Karpas-422 (cell line): ENCODE measurements around the gene LYVE1. TPM values are rescaled to one million over a fixed set of nuclear protein-coding genes. Genes with fewer than 3 reads are reported as not detected.
"Not testable (repeated sequence)": the region's sequence is repeated elsewhere in the genome, so short reads cannot be mapped to it uniquely, and the experiment has no call there.

Experiments
- DNase-seq: peaks from one replicate; pipeline ENCODE4 v3.0.0-alpha.2; 2015
- H2AFZ ChIP-seq: fragments of 200-600 bp; sonication (generic); 2 replicates; pipeline ENCODE4 v1.6.1; 2014; ENCODE audit warnings: antibody characterized with exemption, low read length, mixed read lengths
- H3K27ac ChIP-seq: fragments of 200-600 bp; sonication (generic); 2 replicates; pipeline ENCODE4 v1.5.1; 2014; ENCODE audit warnings: mild to moderate bottlenecking, low read length, moderate library complexity
- H3K27me3 ChIP-seq: fragments of 200-600 bp; sonication (generic); 2 replicates; pipeline ENCODE4 v1.6.1; 2014; ENCODE audit warnings: low read length, mixed read lengths
- H3K36me3 ChIP-seq: fragments of 200-600 bp; sonication (generic); 2 replicates; pipeline ENCODE4 v1.6.1; 2014; ENCODE audit warnings: low read length, mixed read lengths; ENCODE audit not compliant: insufficient read depth
- H3K4me1 ChIP-seq: fragments of 200-600 bp; sonication (generic); 2 replicates; pipeline ENCODE4 v1.6.1; 2014; ENCODE audit warnings: mild to moderate bottlenecking, low read length, mixed read lengths
- H3K4me2 ChIP-seq: fragments of 200-600 bp; sonication (generic); 2 replicates; pipeline ENCODE4 v1.6.1; 2014; ENCODE audit warnings: low read length, low read depth, mild to moderate bottlenecking; ENCODE audit not compliant: poor library complexity, severe bottlenecking
- H3K4me3 ChIP-seq: fragments of 200-600 bp; sonication (generic); 2 replicates; pipeline ENCODE4 v1.5.1; 2014; ENCODE audit warnings: mild to moderate bottlenecking, antibody characterized with exemption, low read length, mixed read lengths
- H3K79me2 ChIP-seq: fragments of 200-600 bp; sonication (generic); 2 replicates; pipeline ENCODE4 v1.6.1; 2014; ENCODE audit warnings: mild to moderate bottlenecking, low read length, mixed read lengths
- H3K9ac ChIP-seq: fragments of 200-600 bp; sonication (generic); 2 replicates; pipeline ENCODE4 v1.6.0; 2014; ENCODE audit warnings: low read length
- H3K9me2 ChIP-seq: fragments of 200-600 bp; sonication (generic), shearing (Covaris generic); replicated peaks from 2 replicates; pipeline ENCODE4 v1.6.0; 2014; ENCODE audit warnings: mild to moderate bottlenecking, low read length, moderate library complexity; ENCODE audit not compliant: insufficient read depth
- H3K9me3 ChIP-seq: fragments of 300-700, 200-600 bp; sonication (generic); 2 replicates; pipeline ENCODE4 v1.6.1; 2014; ENCODE audit warnings: low read length, mixed read lengths
- H4K20me1 ChIP-seq: fragments of 200-600 bp; sonication (generic); 2 replicates; pipeline ENCODE4 v1.6.1; 2014; ENCODE audit warnings: mild to moderate bottlenecking, antibody characterized with exemption, low read length, low read depth; ENCODE audit not compliant: insufficient read depth
- total RNA-seq: library from RNA; depleted of rRNA; stranded (reverse); fragments of >200 nt; shearing (Covaris generic); gene quantifications from 2 replicates; pipeline ENCODE4 v1.2.3, GENCODE V29; 2014; ENCODE audit warnings: low replicate concordance

The LYVE1 gene
- total RNA-seq, 1 experiment from 2014 or later, result not detected

DNA sequence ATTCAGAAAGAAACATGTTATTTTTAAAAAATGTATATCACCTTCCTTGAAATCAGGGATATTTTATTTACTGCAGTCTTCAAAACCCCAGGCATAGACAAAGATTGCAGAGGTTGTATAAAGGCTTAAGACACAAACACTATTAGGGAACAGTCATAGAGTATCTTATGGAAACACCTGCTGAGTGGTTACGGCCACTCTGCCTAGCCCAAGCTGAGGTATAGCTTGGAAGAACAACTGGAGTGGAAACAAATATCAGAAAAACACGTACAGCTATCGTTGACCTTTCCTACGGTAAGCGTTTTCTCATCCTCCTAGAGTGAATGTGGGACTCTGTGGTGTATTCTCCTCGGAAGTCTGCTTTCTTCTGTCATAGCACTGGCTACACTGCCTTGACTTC is 30.4 kb upstream of the LYVE1 start:
- H3K9me2 ChIP-seq, result no peaks in the 10 kb centered on the region
- no peak overlapping the region for H3K27ac ChIP-seq
- no peaks in the 10 kb centered on the region for H3K79me2 ChIP-seq
- H3K4me1 ChIP-seq, result no peaks in the 10 kb centered on the region
- H3K4me3 ChIP-seq, result no peak overlapping the region
- no peaks in the 10 kb centered on the region for H3K9me3 ChIP-seq
- H3K36me3 ChIP-seq, result no peaks in the 10 kb centered on the region
- DNase-seq, result no peak
- H4K20me1 ChIP-seq, result no peaks in the 10 kb centered on the region
- H3K9ac ChIP-seq, result no peak overlapping the region
- H2AFZ ChIP-seq, result no peak overlapping the region
- H3K27me3 ChIP-seq, result 0 out of 2 replicates have a peak, but pooled peaks cover 2% of the 10 kb centered on the region
- H3K4me2 ChIP-seq, result no peak overlapping the region

DNA sequence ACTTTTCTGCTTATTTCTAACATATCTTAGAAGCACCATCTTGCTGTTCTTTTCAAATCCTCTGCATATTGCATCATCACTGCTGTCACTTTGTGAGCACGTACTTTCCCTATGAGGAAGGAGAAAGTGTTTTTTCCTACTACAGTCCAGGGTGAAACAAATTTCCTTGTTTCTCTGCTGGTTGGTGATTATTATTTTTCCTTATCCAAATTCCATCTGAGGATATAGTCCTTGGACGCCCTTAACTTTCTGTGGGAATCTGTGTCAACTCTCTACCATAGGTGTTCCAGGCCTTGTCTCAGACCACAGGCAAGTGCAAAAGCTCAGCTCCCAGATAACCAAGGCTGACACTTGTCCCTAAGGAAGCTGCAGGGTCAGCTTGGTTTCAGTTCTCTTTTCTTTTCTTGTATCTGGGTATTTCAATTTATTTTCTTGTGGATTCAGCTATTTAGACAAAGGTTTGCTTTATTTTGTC is 29.4 kb upstream of the LYVE1 start:
- Histone ChIP-seq H3K79me2 (no peaks in the 10 kb centered on the region), H3K27ac (no peak overlapping the region), H3K4me2 (no peak overlapping the region), H4K20me1 (no peaks in the 10 kb centered on the region), H3K9me3 (no peaks in the 10 kb centered on the region), H3K4me3 (no peak overlapping the region), H3K4me1 (no peaks in the 10 kb centered on the region), H3K36me3 (no peaks in the 10 kb centered on the region), H2AFZ (no peak overlapping the region), H3K9ac (no peak overlapping the region), H3K27me3 (0 out of 2 replicates have a peak, but pooled peaks cover 2% of the 10 kb centered on the region), H3K9me2 (no peaks in the 10 kb centered on the region)
- DNase-seq, result no peak

DNA sequence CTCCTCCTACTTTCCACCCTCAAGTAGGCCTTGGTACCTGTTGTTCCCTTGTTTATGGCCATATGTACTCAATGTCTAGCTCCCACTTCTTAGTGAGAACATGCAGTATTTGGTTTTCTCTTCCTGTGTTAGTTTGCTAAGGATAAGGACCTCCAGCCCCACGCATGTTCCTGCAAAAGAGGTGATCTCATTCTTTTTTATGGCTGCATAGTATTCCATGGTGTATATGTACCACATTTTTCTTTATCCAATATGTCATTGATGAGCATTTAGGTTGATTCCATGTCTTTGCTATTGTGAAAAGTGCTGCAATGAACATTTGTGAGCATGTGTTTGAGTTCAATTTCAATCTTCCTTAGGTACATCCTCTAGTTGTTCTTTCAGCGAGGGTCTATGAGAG is 27.4 kb upstream of the LYVE1 start:
- H4K20me1 ChIP-seq, H3K4me1 ChIP-seq, H3K4me3 ChIP-seq, H3K9me2 ChIP-seq, H3K9me3 ChIP-seq, H3K4me2 ChIP-seq, H3K79me2 ChIP-seq, DNase-seq, H3K27ac ChIP-seq, H3K9ac ChIP-seq, H3K36me3 ChIP-seq, H2AFZ ChIP-seq, H3K27me3 ChIP-seq: not testable (repeated sequence)

DNA sequence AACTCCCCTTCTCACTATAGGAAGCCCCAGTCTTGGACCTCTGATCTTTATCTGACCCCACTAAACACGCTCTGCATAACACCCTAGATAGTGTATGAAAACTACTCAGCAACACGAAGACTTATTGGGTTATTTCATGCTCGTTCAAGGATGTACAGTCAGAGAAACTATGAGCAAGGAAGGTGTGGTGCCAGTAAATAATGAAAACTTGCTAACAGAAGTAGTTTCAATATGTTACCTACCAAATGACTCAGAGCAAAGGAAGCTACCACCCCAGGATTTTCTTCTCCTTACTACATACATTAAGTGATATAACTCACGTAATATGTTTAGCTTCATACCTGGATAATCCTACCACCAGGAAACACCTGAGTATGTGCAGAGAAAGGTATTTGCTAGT is 25.9 kb upstream of the LYVE1 start:
- DNase-seq, result no peak
- H3K4me1 ChIP-seq, result no peaks in the 10 kb centered on the region
- no peaks in the 10 kb centered on the region for H3K79me2 ChIP-seq
- H4K20me1 ChIP-seq, result no peaks in the 10 kb centered on the region
- H3K27ac ChIP-seq, result no peak overlapping the region
- no peak overlapping the region for H2AFZ ChIP-seq
- no peaks in the 10 kb centered on the region for H3K36me3 ChIP-seq
- no peak overlapping the region for H3K9ac ChIP-seq
- no peaks in the 10 kb centered on the region for H3K9me2 ChIP-seq
- H3K4me3 ChIP-seq, result no peak overlapping the region
- H3K9me3 ChIP-seq, result no peaks in the 10 kb centered on the region
- H3K4me2 ChIP-seq, result no peak overlapping the region
- H3K27me3 ChIP-seq, result 0 out of 2 replicates have a peak, but pooled peaks cover 2% of the 10 kb centered on the region

DNA sequence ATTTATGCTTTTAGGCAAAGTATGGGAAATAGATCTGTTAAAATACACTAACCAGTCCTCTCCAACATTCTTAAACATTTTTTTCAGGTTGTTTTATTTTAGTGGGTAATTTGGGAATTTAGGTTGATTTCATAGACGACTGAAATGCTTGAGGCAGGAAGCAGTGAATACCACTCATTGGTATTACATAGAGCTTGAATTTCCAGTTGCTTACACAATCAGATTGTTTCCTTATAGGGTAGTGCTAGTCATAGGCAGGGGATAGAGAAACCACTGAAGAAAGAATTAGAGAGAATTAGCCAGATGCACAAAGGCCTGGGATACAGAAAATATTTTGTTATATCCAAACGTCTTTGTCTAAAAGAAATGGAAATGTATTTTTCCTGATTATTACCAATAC is 23.9 kb upstream of the LYVE1 start:
- Histone ChIP-seq H3K4me1 (no peaks in the 10 kb centered on the region), H4K20me1 (no peaks in the 10 kb centered on the region), H3K4me2 (no peak overlapping the region), H3K4me3 (no peak overlapping the region), H3K9ac (no peak overlapping the region), H3K27ac (no peak overlapping the region), H3K9me2 (no peaks in the 10 kb centered on the region), H3K9me3 (no peaks in the 10 kb centered on the region), H3K79me2 (no peaks in the 10 kb centered on the region), H3K36me3 (no peaks in the 10 kb centered on the region), H2AFZ (no peak overlapping the region), H3K27me3 (0 out of 2 replicates have a peak, but pooled peaks cover 2% of the 10 kb centered on the region)
- DNase-seq, result no peak

DNA sequence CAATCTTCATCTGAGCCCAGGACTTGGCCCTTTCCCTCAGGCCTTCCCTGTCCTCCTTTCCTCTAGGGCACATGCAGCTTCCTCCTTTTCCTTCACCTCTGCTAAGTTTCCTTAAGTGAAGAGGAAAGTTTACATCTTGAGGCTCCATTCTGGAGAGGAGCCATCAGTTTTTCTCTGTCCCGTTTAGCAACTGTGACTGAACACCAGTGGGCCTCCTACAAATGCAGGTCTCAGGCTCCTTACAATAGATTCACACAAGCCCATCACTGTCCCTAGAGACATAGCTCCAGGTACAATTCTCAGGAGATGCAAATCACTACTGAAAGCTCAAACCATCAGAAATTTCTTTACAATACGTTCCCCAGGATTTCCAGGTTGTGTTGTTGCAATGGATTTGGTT is 23.3 kb upstream of the LYVE1 start:
- Histone ChIP-seq H3K4me2 (no peak overlapping the region), H3K27me3 (no peaks in the 10 kb centered on the region), H3K79me2 (no peaks in the 10 kb centered on the region), H3K9ac (no peak overlapping the region), H3K4me3 (no peak overlapping the region), H4K20me1 (no peaks in the 10 kb centered on the region), H3K27ac (no peak overlapping the region), H3K36me3 (no peaks in the 10 kb centered on the region), H3K9me3 (no peaks in the 10 kb centered on the region), H3K9me2 (no peaks in the 10 kb centered on the region), H3K4me1 (no peaks in the 10 kb centered on the region), H2AFZ (no peak overlapping the region)
- DNase-seq, result no peak

DNA sequence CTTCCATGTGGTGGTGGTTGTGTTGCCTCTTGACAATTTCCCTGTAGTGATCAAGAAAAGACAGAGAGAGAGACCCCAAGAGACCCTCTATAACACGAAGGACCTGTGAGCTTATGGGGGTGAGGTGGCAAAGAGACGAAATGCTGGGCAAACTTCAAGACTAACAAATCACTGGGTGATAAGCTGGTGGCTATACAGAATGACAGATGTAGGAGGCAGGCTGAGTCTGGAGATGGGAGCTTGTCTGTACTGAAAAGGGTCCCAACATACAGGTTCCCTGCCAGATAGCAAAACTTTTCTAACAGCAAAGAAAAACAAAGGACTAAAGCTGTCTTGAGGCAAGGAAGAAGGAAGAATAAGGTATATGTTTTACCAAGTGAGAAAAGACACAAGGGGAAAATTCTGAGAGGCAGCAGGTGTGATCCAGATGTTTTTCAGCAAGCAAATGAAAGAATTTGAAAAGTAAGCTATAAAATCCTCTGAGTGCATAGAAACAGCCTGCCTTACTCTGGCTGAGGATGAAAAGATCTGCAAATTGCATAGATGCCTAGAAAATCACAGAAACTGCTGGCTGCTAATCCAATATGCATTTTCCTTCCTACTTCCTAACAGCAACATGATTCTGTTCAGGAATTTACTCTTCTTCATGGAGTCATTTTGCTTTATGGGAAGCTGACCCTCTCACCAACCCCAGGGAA is 21.9 kb upstream of the LYVE1 start:
- Histone ChIP-seq H3K27me3 (no peaks in the 10 kb centered on the region), H3K9me3 (no peaks in the 10 kb centered on the region), H3K4me3 (no peak overlapping the region), H3K4me2 (no peak overlapping the region), H3K4me1 (no peaks in the 10 kb centered on the region), H2AFZ (no peak overlapping the region), H3K9me2 (no peaks in the 10 kb centered on the region), H3K79me2 (no peaks in the 10 kb centered on the region), H3K27ac (no peak overlapping the region), H4K20me1 (no peaks in the 10 kb centered on the region), H3K36me3 (no peaks in the 10 kb centered on the region), H3K9ac (no peak overlapping the region)
- no peak for DNase-seq

DNA sequence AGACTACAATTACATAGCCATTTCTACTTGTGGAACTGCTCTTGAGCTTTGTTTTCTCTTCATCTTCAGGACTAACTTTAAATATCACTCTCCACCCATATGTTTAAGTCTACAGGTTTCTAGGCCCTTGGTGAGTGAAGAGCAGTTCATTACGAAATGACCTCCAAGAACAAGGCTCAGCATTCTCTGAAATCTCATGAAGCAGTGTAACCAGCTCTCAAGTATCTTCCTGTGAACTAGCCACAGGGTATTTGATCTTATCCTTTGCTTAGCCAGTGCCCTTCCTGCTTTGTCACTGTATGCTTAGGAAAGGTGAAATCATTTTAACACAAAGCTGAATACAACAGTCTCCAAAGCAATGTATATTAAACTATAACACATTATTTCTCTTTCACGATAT is 20.4 kb upstream of the LYVE1 start:
- DNase-seq, result no peak
- H3K36me3 ChIP-seq, result no peaks in the 10 kb centered on the region
- H4K20me1 ChIP-seq, result no peaks in the 10 kb centered on the region

More for the DNA sequence above, 20.4 kb upstream of the LYVE1 start:
- Histone ChIP-seq H3K79me2 (no peaks in the 10 kb centered on the region), H2AFZ (no peak overlapping the region), H3K4me3 (no peak overlapping the region), H3K9ac (no peak overlapping the region), H3K9me2 (no peaks in the 10 kb centered on the region), H3K27me3 (no peaks in the 10 kb centered on the region), H3K9me3 (no peaks in the 10 kb centered on the region), H3K4me2 (no peak overlapping the region), H3K27ac (no peak overlapping the region), H3K4me1 (no peaks in the 10 kb centered on the region)
